GM08714 (cell line): Measurements from ENCODE around the gene ADAMTSL4.
"Not testable (repeated sequence)": the region's sequence is repeated elsewhere in the genome, so short reads cannot be mapped to it uniquely, and the experiment has no call there.

Experiments used
- H3K4me3 ChIP-seq: fragments of 200-500 bp; sonication (Bioruptor generic); 2 replicates; pipeline ENCODE4 v1.5.1; 2014; ENCODE audit warnings: mild to moderate bottlenecking, low read length, inconsistent platforms
- ZNF274 ChIP-seq: IDR thresholded peaks from 2 replicates; pipeline ENCODE4 v1.6.1; 2012; ENCODE audit warnings: mild to moderate bottlenecking, low read depth, low read length

ADAMTSL4 gene

GRCh38 chr1:150596976-150597375 lies 47.8 kb downstream of the ADAMTSL4 start:
- TF ChIP-seq ZNF274, result no peak
- no peak overlapping the region for H3K4me3 ChIP-seq

- H3K4me3 ChIP-seq, result not testable (repeated sequence)
Observed at GRCh38 chr1:150598346-150598745, 49.1 kb downstream of the ADAMTSL4 start.

DNA sequence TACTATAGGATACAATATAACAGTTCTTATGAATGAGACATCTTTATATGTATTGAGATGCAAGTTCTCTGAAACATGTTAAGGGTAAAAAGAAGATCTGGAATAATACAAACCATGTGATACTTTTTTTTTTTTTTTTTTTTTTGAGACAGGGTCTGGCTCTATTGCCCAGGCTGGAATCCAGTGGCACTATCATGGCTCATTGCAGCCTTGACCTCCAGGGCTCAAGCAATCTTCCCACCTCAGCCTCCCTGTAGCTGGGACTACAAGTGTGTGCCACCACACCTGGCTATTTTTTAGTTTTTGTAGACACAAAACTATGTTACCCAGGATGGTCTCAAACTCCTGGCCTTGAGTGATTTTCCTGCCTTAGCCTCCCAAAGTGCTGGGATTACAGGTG lies 52.3 kb downstream of the ADAMTSL4 start:
- TF ChIP-seq ZNF274, result no peak
- no peak overlapping the region for H3K4me3 ChIP-seq

DNA sequence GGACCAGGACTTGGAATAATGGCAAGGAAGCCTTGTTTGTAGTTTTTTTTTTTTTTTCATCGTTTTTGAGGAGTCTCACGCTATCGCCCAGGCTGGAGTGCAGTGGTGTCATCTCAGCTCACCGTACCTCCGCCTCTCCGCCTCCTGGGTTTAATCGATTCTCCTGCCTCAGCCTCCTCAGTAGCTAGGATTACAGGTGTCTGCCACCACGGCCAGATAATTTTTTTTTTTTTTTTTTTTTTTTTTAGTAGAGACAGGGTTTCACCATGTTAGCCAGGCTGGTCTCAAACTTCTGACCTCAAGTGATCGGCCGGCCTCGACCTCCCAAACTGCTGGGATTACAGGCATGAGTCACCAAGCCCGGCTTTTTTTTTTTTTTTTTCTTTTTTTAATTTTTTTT lies 53.2 kb downstream of the ADAMTSL4 start:
- H3K4me3 ChIP-seq, result not testable (repeated sequence)

DNA sequence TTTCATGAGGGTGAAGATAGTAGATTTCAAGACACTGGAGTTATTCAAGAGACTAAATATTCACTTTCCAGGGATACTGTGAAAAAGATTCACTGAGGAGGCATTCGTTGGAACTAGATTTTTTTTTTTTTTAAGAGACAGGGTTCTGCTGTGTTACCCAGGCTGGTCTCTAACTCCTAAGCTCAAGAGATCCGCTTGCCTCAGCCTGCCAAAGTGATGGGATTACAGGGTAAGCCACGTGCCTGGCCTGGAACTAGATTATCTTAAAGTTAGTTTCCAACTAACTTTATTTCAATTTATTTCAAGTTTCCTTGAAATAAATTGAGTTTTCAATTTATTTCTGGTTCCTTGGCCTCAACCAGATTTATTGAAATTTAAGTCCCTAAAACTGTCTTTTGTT lies 54.5 kb downstream of the ADAMTSL4 start:
- TF ChIP-seq ZNF274, result no peak

DNA sequence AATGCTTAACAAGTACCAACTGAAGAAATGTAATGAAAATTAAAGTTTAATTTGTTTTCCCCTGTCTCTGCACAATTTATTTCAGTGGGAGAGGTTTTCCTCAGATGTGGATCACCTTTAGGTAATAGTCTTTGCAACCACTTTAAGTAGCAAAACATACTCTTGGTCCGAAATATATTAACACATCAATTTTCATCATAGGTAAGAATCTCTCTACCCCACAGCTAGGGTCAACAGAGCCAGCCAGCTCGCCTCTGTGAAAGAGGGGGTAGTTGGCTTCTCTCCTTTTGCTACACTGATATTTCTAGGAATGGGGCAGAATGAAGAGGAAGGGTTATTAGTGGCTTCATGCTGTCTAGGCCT lies 55.0 kb downstream of the ADAMTSL4 start:
- H3K4me3 ChIP-seq, result no peak overlapping the region

More for the DNA sequence above, 54.5 kb downstream of the ADAMTSL4 start:
- no peak overlapping the region for H3K4me3 ChIP-seq

DNA sequence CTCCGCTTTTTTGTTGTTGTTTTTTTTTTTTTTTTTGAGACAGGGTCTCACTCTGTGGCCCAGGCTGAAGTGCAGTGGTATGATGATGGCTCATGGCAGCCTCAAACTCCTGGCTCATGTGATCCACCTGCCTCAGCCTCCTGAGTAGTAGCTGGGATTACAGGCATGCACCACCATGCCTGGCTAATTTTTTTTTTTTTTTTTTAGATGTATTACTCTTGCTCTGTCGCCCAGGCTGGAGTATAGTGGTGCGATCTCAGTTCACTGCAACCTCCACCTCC lies 56.2 kb downstream of the ADAMTSL4 start:
- H3K4me3 ChIP-seq, result not testable (repeated sequence)

More for the DNA sequence above, 55.0 kb downstream of the ADAMTSL4 start:
- TF ChIP-seq ZNF274, result no peak

GRCh38 chr1:150606463-150607142 lies 57.4 kb downstream of the ADAMTSL4 start:
- no peak overlapping the region for H3K4me3 ChIP-seq
- no peak for TF ChIP-seq ZNF274

GRCh38 chr1:150609732-150610131 lies 60.5 kb downstream of the ADAMTSL4 start:
- TF ChIP-seq ZNF274, result no peak
- no peak overlapping the region for H3K4me3 ChIP-seq
